SK-N-SH treated with all-trans-retinoic acid at 6 μM for 48 hours (cell line): ENCODE results near the gene EML1.

Experiments used
- RARB ChIP-seq: fragments of 250-450 bp; sonication (Bioruptor Pico); IDR thresholded peaks from 2 replicates; pipeline ENCODE4 v1.8.0; 2021; ENCODE audit warnings: mild to moderate bottlenecking, moderate library complexity
- SNAI2 ChIP-seq: fragments of 250-450 bp; sonication (Bioruptor Pico); IDR thresholded peaks from 2 replicates; pipeline ENCODE4 v1.5.0; 2020; ENCODE audit warnings: mild to moderate bottlenecking, moderate library complexity
- TOX ChIP-seq: fragments of 250-450 bp; sonication (Bioruptor Pico); IDR thresholded peaks from 2 replicates; pipeline ENCODE4 v1.8.0; 2021; ENCODE audit warnings: mild to moderate bottlenecking, moderate library complexity, borderline replicate concordance
- ZC3H10 ChIP-seq: fragments of 250-450 bp; sonication (Bioruptor Pico); IDR thresholded peaks from 2 replicates; pipeline ENCODE4 v1.5.1; 2021; ENCODE audit warnings: mild to moderate bottlenecking, moderate library complexity
- ZFP3 ChIP-seq: fragments of 250-450 bp; sonication (Bioruptor Pico); IDR thresholded peaks from 2 replicates; pipeline ENCODE4 v1.5.0; 2020; ENCODE audit warnings: mild to moderate bottlenecking, moderate library complexity
- ZFP30 ChIP-seq: fragments of 450-650 bp; formaldehyde crosslinking; IDR thresholded peaks from 2 replicates; pipeline ENCODE4 v1.5.0; 2022; ENCODE audit warnings: mild to moderate bottlenecking, moderate library complexity
- ZNF565 ChIP-seq: fragments of 450-650 bp; formaldehyde crosslinking; conservative IDR thresholded peaks from 2 replicates; pipeline ENCODE4 v1.5.0; 2020; ENCODE audit warnings: low read depth, mild to moderate bottlenecking, moderate library complexity

GRCh38 chr14:99854831-99855230, 61.6 kb downstream of the EML1 start:
- TF ChIP-seq ZNF565 (CRISPR knock-in tag): no peak
- no peak for TF ChIP-seq ZFP30 (CRISPR knock-in tag)
- TF ChIP-seq RARB: no peak
- TF ChIP-seq ZC3H10 (CRISPR knock-in tag): no peak
- no peak for TF ChIP-seq ZFP3
- TF ChIP-seq TOX (CRISPR knock-in tag): no peak
- TF ChIP-seq SNAI2 (CRISPR knock-in tag): no peak
